ENCODE measurements around the gene RGS11. TPM values are rescaled to one million over a fixed set of nuclear protein-coding genes. Genes with fewer than 3 reads are reported as not detected.

RGS11 gene
- total and polyA plus RNA-seq, 11 donors = 1.1 to 19.5 (median 11.8) TPM

DNA sequence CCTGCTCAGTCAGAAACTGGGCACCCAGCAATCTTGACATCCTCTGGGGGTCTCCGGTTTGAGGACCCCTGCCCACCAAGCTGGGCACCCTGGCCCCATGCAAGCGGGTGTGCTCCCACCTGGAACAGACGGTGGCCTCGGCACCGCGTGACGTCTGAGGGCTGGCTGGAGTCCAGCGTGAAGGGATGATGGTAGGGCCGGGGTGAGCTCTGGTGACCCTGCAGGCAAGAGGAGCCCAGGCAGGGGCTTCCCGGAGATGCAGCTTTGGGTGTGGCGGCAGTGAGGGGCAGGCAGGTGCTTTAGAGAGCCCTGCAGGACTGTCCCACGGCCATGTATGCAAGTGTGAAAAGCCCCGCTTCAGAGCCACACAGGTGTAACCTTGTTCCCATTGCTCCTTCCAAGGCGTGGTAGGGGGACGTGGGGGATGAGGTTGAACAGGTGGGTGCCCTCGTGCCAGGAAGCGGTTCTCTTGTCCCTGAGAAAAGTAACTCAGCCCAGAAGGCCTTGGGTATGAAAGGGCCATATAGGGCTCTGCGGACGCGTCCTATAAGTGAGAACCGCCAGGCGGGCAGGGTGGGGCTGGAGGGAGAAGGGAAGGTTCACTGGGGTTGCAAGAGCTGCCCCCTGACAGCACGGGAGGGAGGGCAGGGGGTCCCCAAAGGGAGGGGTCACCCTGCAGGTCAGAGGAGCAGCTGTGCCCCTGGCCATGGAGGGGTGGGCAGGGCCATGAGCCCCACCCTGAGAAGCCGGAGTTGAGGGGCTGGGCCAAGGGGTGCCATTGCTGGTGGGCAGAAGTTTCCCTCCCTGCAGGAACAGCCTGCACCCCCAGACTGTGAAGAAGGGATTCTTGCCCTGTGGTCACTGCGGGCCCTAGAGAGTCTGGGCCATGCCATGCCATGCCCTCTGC is 9.2 kb downstream of the RGS11 start:
- Histone ChIP-seq H3K9me3 (no peaks in the 10 kb centered on the region), H3K4me1 (no peaks in the 10 kb centered on the region), H3K4me3 (no peak overlapping the region), H3K27me3 (no peaks in the 10 kb centered on the region), H3K27ac (no peak overlapping the region), H3K36me3 (peaks cover 0 to 41% (median 34%) of the 10 kb centered on the region in 9 donors)
- ATAC-seq (peak in 2 of 4 donors; percentile 5 to 12), DNase-seq (no peak)
- no peak for TF ChIP-seq POLR2A (IDR thresholded peaks at IDR 0.05)
- TF ChIP-seq, protein P1, sequence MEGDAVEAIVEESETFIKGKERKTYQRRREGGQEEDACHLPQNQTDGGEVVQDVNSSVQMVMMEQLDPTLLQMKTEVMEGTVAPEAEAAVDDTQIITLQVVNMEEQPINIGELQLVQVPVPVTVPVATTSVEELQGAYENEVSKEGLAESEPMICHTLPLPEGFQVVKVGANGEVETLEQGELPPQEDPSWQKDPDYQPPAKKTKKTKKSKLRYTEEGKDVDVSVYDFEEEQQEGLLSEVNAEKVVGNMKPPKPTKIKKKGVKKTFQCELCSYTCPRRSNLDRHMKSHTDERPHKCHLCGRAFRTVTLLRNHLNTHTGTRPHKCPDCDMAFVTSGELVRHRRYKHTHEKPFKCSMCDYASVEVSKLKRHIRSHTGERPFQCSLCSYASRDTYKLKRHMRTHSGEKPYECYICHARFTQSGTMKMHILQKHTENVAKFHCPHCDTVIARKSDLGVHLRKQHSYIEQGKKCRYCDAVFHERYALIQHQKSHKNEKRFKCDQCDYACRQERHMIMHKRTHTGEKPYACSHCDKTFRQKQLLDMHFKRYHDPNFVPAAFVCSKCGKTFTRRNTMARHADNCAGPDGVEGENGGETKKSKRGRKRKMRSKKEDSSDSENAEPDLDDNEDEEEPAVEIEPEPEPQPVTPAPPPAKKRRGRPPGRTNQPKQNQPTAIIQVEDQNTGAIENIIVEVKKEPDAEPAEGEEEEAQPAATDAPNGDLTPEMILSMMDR (IDR thresholded peaks at IDR 0.05) = no peak
- intact Hi-C loops (cut with DNase I) = no loop called here
- 71 to 76% (median 73%) methylated on average over 16 to 25 of the region's 25 CpGs for WGBS, 4 donors

DNA sequence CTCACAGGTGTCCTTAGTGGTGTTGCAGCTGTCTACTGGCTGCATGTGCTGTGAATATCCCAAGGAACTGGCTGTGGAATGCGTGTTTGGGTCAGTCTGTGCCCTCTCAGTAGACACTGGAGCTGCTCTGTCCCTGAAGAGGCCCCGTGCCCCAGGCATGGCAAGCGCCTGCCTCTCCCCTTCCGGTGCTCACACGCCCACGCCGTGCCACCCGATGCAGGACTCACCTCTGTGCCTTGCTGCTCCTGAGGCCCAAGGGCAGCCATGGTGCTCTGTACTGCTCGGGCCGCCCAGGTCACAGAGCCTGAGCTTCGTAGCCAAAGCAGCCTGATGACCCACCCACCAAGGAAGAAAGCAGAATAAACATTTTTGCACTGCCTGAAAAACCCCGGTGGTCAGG is 10.0 kb downstream of the RGS11 start:
- ATAC-seq = peak in 2 of 4 donors; percentile 1 to 19

DNA sequence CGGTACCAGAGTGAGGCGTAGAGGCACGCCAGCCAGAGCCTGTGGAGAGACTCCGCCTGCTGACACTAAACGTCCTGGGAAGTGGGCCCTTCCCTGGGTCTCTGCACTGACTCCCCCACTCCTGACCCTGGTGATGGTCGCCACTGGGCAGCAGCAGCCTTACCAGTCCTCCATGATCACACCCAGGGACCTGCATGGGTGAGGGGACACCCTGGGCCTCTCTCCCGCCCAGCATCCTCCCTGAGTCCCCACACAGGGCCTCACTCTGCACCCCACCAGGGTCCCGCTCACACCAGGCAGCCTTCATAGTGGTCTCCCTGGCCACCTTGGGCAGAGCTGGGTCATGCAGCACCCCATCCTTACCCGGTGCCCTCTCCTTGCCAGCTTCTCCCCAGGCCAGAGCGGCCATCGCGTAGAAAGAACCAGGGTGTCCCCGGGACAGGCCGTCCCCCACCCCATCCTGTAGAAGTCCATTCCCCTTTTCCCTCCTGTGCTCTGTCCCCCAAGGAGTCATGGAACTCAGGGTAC is 10.7 kb downstream of the RGS11 start:
- no peak overlapping the region for H3K4me3 ChIP-seq
- H3K27ac ChIP-seq = no peak overlapping the region
- ATAC-seq = no peak
- H3K36me3 ChIP-seq = peaks cover 0 to 55% (median 48%) of the 10 kb centered on the region in 9 donors
- no peaks in the 10 kb centered on the region for H3K27me3 ChIP-seq
- DNase-seq = no peak
- H3K9me3 ChIP-seq = no peaks in the 10 kb centered on the region
- 89 to 95% (median 92%) methylated on average over 9 to 14 of the region's 14 CpGs for WGBS, 4 donors
- TF ChIP-seq, protein P1 (IDR thresholded peaks at IDR 0.05) = no peak
- no peak for TF ChIP-seq POLR2A (IDR thresholded peaks at IDR 0.05)
- intact Hi-C loops (cut with DNase I) = no loop called here
- H3K4me1 ChIP-seq = no peaks in the 10 kb centered on the region

More for the DNA sequence above, 10.0 kb downstream of the RGS11 start:
- intact Hi-C loops (cut with DNase I) = no loop called here
- H3K9me3 ChIP-seq = no peaks in the 10 kb centered on the region
- H3K36me3 ChIP-seq = peaks cover 0 to 49% (median 42%) of the 10 kb centered on the region in 9 donors
- DNase-seq = no peak
- no peak overlapping the region for H3K4me3 ChIP-seq
- TF ChIP-seq, protein P1 (IDR thresholded peaks at IDR 0.05) = no peak
- no peak for TF ChIP-seq POLR2A (IDR thresholded peaks at IDR 0.05)
- WGBS, 4 donors = 61 to 78% (median 77%) methylated on average over 11 to 12 of the region's 12 CpGs
- H3K27ac ChIP-seq = no peak overlapping the region
- no peaks in the 10 kb centered on the region for H3K4me1 ChIP-seq
- no peaks in the 10 kb centered on the region for H3K27me3 ChIP-seq

DNA sequence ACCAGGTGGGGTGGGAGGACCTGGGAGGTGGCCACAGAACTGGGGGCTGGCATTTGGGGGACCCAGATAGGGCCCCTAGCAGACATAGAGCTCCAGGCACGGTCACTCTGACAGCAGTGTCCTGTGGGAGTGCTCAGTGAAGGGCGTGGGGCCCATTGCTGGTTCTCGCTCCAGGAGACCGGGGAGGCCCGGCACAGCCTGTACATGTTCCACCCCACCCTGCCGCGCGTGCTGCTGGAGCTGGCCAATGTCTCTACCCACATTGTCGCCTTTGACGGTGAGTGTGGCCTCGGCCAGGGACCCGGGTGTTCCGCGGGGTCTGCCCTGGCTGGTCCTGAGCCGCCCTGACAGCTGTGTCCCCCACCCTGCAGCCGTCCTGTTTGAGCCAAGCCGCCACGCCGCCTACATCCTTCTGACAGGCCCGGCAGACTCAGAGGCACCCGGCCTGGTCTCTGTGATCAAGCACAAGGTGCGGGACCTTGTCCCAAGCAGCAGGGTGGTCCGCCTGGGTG is 11.2 kb downstream of the RGS11 start:
- no peaks in the 10 kb centered on the region for H3K4me1 ChIP-seq
- no peaks in the 10 kb centered on the region for H3K27me3 ChIP-seq
- 81 to 93% (median 89%) methylated on average over 9 to 23 of the region's 23 CpGs for WGBS, 4 donors
- H3K9me3 ChIP-seq = no peaks in the 10 kb centered on the region
- intact Hi-C loops (cut with DNase I) = no loop called here
- TF ChIP-seq, protein P1 (IDR thresholded peaks at IDR 0.05) = no peak
- TF ChIP-seq POLR2A (IDR thresholded peaks at IDR 0.05) = no peak
- H3K36me3 ChIP-seq = peaks cover 0 to 61% (median 54%) of the 10 kb centered on the region in 9 donors
- H3K4me3 ChIP-seq = no peak overlapping the region
- DNase-seq (peak in 1 of 5 donors; percentile 56), ATAC-seq (no peak)
- no peak overlapping the region for H3K27ac ChIP-seq

All from heart left ventricle (tissue), 16 donors.